ENCODE results near the gene ATP2B3.

The ATP2B3 gene

DNA sequence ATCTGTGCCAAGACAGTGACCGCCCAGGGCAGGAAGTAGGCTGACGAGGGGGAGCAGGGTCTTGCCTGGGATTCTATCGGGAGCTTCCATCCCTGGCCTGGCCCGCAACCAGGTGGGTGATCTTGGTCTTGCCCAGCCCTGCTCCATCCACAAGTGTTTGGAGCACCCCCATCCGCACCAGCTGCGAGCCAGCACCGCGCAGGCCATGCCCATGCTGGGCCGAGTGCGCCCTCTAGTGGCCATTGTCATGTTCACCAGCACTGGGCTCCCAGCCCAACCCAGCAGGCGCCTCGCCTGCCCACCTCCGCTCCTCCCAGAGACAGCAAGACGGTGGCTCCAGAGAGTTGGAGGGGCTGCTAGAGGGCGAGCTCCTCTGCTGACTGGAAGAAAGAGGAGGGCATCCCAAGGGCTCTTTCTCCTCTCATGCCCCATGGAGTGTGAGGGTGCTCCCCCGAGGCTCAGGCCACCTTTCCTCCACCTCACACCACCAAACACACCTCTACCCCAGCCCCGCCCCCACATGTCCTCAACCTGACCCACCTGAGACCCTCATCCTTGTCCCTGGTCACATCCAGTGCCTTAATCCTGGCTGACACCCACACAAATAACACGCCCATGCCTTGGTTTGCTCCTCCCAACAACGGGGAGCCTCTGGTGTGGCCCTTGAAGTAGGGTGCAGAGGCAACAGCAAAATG is 9.8 kb upstream of the ATP2B3 start:
- peak; percentile 63 for DNase-seq (ENCODE audit: low spot score)

GRCh38 chrX:153509592-153509991 is 7.8 kb upstream of the ATP2B3 start:
- DNase-seq (ENCODE audit: low spot score): no peak

DNA sequence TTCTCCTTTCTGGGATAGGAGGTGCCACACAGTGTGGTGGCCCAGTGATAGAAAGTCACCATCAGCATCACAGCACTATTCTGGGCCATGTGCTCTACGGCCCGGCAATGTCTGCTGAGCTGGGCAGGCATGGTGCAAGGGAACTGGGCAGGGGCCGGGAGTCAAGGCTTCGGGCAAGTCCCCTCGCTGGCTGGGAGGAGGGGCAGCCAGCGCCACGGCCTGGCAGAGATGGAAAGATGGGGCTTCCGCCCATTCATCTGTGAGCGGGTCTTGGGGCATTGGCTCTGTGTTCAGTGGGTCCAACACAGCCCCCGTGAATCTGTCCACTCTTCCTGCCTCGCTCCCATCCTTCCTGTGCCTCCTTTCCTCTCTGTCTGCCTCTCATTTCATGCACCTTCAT is 7.1 kb upstream of the ATP2B3 start:
- no peak for DNase-seq (ENCODE audit: low spot score)

- no peak for DNase-seq (ENCODE audit: low spot score)
These were observed 5.5 kb upstream of the ATP2B3 start for GRCh38 chrX:153511784-153512500.

DNA sequence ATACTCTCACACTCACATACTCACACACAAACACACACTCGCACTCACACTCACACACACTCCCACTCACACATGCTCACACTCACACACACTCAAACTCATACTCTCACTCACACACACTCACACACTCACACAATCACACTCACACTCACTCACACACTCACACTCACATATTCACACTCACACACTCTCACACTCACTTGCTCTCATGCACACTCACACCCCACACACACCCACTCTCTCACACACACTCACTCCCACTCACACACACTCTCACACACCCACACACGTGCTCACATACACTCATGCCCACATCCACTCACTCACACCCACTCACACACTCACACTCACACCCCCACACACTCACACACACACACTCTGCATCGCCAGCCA is 4.9 kb upstream of the ATP2B3 start:
- no peak for DNase-seq (ENCODE audit: low spot score)

GRCh38 chrX:153513265-153513664 is 4.2 kb upstream of the ATP2B3 start:
- DNase-seq (ENCODE audit: low spot score): no peak

- DNase-seq (ENCODE audit: low spot score): no peak
These were observed 3.2 kb upstream of the ATP2B3 start for GRCh38 chrX:153514259-153514658.

GRCh38 chrX:153515435-153515834 is 2.0 kb upstream of the ATP2B3 start:
- DNase-seq (ENCODE audit: low spot score): no peak

- DNase-seq (ENCODE audit: low spot score): no peak
These were observed 1.4 kb upstream of the ATP2B3 start for GRCh38 chrX:153516073-153516472.

DNA sequence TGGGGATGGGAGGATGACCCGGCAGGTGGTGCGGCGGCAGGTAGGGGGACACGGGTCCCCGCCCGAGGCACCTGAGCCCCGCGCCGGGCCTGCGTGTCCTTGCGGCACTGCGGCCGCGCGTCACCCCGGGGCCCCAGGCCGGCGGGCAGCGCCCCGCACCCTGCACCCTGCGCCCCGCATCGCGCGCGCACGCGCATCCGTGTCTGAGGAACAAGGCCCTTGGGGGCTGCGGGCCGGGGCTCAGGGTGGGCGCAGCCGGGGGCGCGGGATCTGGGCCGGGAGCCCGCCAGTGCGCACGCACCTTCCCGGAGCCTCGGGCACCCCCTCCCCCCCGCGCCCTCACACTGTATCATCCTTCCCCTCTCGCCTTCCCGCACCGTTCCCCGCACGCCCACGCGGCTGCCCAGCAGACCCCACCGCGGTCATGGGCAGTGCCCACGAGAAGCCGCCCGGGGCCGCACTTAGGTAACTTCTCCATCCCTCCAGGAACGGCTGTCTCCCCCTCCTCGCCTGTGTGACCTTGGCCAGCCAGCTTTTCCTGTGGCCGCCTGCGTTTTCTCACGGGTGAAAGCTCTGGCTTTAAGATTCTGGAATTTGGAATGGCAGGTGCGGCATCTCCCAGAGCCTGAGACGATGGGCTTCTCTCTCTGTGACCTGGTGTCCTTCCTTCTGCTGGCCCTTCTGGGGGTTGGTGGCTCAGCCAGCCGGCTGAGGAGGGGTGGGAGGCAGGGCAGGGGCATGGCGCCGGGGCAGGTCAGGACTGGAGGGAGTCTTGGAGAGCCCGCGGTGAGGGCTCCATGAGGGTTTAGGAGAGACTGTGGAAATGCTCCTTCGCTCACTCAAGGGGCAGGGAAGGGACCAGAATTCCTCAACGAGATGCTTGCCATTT is 748 bp downstream of the ATP2B3 start:
- DNase-seq (ENCODE audit: low spot score): no peak

- peak; percentile 34 for DNase-seq (ENCODE audit: low spot score)
These were observed 2.3 kb downstream of the ATP2B3 start for GRCh38 chrX:153519569-153520286.

DNA sequence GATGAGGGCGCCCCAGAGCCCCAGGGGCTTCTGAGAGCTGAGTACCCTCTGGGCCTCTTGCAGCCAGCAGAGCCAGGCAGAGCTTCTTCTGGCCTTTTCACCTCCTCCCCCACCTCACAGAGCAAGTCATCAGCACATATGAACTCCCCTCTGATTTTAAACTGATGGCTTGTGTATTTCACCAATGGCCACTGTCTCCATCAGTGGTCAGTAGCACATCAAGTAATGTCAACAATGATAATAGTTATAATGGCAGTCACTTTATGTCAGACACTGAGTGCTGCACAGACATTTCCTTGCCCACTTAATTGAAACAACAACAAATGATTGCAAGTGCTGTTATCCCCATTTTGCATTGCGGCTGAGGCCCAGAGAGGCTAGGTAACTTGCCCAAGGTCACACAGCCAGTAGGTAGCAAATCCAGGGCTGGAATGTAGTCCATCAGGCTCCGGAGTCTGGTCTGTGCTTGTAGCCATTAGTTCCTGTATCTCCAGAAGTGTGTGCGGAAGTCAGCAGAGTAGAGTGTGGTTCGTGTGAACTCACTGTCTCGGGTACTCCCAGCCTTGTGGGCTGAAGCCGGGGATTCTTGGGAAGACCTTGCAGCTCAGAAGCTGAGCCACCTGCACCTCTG is 3.0 kb downstream of the ATP2B3 start:
- DNase-seq (ENCODE audit: low spot score): no peak

GRCh38 chrX:153521034-153521433 is 3.6 kb downstream of the ATP2B3 start:
- DNase-seq (ENCODE audit: low spot score): no peak

GRCh38 chrX:153522259-153522658 is 4.8 kb downstream of the ATP2B3 start:
- DNase-seq (ENCODE audit: low spot score): no peak

- DNase-seq (ENCODE audit: low spot score): no peak
These were observed 5.8 kb downstream of the ATP2B3 start for GRCh38 chrX:153523269-153523668.

DNA sequence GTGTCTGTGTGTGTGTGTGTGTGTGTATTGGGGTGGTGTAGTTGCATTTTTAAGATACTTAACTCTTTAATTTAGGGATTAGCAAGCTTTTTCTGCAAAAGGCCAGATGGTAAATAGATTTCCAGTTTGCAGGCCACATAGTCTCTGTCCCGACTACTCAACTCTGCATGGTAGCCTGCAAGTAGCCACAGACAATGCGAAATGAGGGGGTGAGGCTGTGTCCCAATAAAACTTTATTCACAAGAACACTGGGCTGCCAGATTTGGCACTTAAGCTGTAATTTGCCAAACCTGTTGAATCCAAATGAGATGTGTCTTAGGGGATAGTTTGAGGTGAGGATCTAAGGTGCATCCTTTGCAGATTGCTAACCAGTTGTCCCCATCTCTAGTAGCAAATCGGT is 6.8 kb downstream of the ATP2B3 start:
- no peak for DNase-seq (ENCODE audit: low spot score)

DNA sequence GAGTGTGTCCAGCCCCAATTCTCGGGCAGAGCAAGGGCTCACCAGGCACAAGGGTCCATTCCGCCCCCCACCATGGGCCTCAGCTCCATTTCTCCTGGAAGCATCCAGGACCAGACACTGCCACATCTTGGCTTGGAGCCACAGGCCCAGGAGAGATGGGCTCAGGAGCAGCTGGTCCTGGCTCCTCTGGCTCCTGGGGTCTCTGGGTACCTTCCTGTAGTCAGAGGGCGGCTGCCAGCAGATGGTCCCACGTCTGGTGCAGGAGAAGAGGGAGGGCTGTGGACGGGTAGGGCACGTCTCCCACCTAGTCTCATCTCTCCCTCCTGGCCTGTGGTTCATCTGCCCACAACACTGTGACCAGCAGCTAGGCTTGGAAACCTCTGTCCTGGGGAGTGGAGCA is 8.0 kb downstream of the ATP2B3 start:
- no peak for DNase-seq (ENCODE audit: low spot score)

GRCh38 chrX:153526042-153526441 is 8.6 kb downstream of the ATP2B3 start:
- DNase-seq (ENCODE audit: low spot score): no peak

DNA sequence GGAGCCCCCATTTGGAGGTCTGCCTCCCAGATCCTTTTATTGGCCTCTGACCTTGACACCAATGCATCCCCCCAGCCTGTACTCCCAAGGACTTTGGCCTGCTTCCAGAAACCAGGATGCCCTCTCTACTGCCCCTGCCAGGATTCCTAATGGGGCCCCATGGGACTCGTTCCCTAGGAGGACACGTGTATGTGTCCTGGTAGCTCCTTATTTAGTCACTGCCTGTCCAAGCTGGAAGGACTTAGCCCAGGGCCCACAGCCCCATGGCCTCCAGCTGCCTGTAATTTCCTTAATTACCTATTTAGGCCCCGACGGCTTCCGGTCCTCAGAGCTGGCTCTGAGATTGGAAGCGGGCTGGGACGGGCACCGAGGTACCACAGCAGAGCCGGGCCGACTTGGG is 9.4 kb downstream of the ATP2B3 start:
- no peak for DNase-seq (ENCODE audit: low spot score)

DNA sequence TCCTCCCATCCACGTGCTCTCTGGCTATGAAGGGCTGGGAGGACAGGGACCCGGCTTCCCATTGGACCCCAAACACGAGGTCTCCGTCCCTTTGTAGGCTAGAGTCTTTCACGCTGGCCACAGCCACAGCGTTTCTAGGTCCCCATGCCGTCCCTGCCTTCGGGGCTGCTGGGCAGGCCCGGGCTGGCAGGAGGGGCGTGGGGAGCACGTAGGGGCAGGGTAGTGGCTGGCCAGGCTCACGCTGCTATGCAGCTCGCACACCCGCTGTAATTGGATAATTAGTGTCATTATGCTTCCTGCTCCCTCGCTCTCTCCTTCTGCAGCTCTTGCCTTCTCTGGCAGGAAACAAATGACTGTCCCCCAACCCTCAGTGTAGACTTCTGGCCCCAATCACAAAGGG is 9.8 kb downstream of the ATP2B3 start:
- DNase-seq (ENCODE audit: low spot score): no peak

- DNase-seq (ENCODE audit: low spot score): no peak
These were observed 13.1 kb downstream of the ATP2B3 start for GRCh38 chrX:153530411-153531129.
